Skin epidermis (tissue), 12 donors: ENCODE measurements around the gene DNM3.

Source experiments
- H3K27ac ChIP-seq, 21 experiments: fragments of 200-600 bp; sonication (generic) in 11 of 21; one replicate each; pipeline ENCODE4 v1.5.0; 2020; ENCODE audit warnings: mild to moderate bottlenecking in 3 of 21, inconsistent platforms in 2 of 21, moderate library complexity in 2 of 21
- H3K4me3 ChIP-seq, 7 experiments: fragments of 200-600 bp; sonication (generic) in 2 of 7; one replicate each; pipeline ENCODE4 v1.5.0; 2020; ENCODE audit warnings: inconsistent platforms in 2 of 7, mild to moderate bottlenecking in 2 of 7, moderate library complexity in 1 of 7

The DNM3 gene

GRCh38 chr1:172460887-172461315 lies 619.6 kb downstream of the DNM3 start:
- Histone ChIP-seq H3K27ac (no peak overlapping the region), H3K4me3 (no peak overlapping the region)
